Breast epithelium (tissue), 4 donors: ENCODE measurements around the gene NEDD4L. TPM values are rescaled to one million over a fixed set of nuclear protein-coding genes. Genes with fewer than 3 reads are reported as not detected.

Experiments used
- DNase-seq, 2 donors: peaks; one replicate each; pipeline ENCODE4 v3.0.0-alpha.2; 2019; ENCODE audit warnings: low spot score in 2 of 2
- H3K27ac ChIP-seq, 2 donors: fragments of 200-600 bp; sonication (generic) in 1 of 2; one replicate each; pipeline ENCODE4 v1.5.1; 2016 to 2019; ENCODE audit warnings: mild to moderate bottlenecking in 1 of 2
- H3K27me3 ChIP-seq, 2 donors: fragments of 200-600 bp; sonication (generic) in 1 of 2; one replicate each; pipeline versions ENCODE4 v1.5.1 to v1.6.0; 2017 to 2019; ENCODE audit warnings: control low read depth in 1 of 2, mild to moderate bottlenecking in 1 of 2
- H3K36me3 ChIP-seq: fragments of 200-600 bp; one replicate; pipeline ENCODE4 v1.5.1; 2019
- H3K4me1 ChIP-seq, 2 donors: fragments of 200-600 bp; sonication (generic); one replicate each; pipeline ENCODE4 v1.5.1; 2016 to 2019; ENCODE audit warnings: control low read depth in 1 of 2
- H3K4me3 ChIP-seq, 3 donors: fragments of 200-600 bp; sonication (generic); 1 replicate in 2 of 3; 2 replicates in 1 of 3; pipeline ENCODE4 v1.5.1; 2016 to 2019; ENCODE audit warnings: mild to moderate bottlenecking in 3 of 3, moderate library complexity in 2 of 3
- H3K9me3 ChIP-seq, 2 donors: fragments of 200-600 bp; sonication (generic) in 1 of 2; one replicate each; pipeline ENCODE4 v1.5.1; 2016 to 2019; ENCODE audit warnings: control low read depth in 1 of 2
- CTCF ChIP-seq, 3 donors: fragments of 450-650 bp; IDR thresholded peaks; one replicate each; pipeline ENCODE4 v1.5.1; 2016 to 2017; ENCODE audit warnings: antibody characterized with exemption in 3 of 3, mild to moderate bottlenecking in 3 of 3, moderate library complexity in 3 of 3
- POLR2A ChIP-seq: fragments of 450-650 bp; IDR thresholded peaks from one replicate; pipeline ENCODE4 v1.6.1; 2016; ENCODE audit warnings: antibody characterized with exemption, mild to moderate bottlenecking, moderate library complexity
- POLR2AphosphoS5 ChIP-seq, 3 donors: sonication (generic); formaldehyde crosslinking; IDR thresholded peaks; one replicate each; pipeline ENCODE4 v1.6.1; 2017; ENCODE audit warnings: antibody characterized with exemption in 3 of 3
- intact Hi-C: fragments of 100-400 bp; cut with DNase I; formaldehyde crosslinking; loops from one replicate; pipeline ENCODE4 v1.15.1; 2023; ENCODE audit warnings: low total_unique reads
- total RNA-seq, 3 donors: library from RNA; depleted of rRNA; stranded (reverse); fragments of >200 nt; gene quantifications; one replicate each; pipeline ENCODE4 v1.1.0, GENCODE V29; 2016

Gene NEDD4L
- total RNA-seq, 3 donors from 2014 or later: 26.2 to 162 (median 106) TPM

DNA sequence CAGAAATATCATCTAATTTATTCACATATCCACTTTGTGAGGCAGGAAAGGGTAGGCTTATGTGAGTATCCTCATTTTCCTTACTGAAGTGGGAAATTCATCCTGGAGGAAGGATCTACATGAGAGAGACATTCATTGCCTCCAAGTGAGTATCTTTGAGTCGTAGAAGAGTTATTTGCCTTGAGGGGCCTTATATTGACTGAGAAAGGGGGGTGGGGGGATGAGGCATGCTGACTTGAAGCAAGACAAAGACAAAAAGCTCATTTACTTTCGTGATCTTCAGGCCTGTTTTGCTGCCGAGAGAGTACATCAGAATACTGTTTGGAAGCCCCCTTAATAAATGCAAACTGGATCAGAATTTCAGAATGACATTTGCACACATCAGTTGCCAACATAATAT lies 17.6 kb upstream of the NEDD4L start:
- Histone ChIP-seq H3K4me1 (no peaks in the 10 kb centered on the region), H3K9me3 (no peaks in the 10 kb centered on the region), H3K36me3 (no peaks in the 10 kb centered on the region), H3K27ac (no peak overlapping the region), H3K4me3 (no peak overlapping the region), H3K27me3 (no peaks in the 10 kb centered on the region)
- TF ChIP-seq POLR2A: no peak
- TF ChIP-seq POLR2AphosphoS5 (IDR thresholded peaks at IDR 0.05): no peak
- no peak for TF ChIP-seq CTCF (IDR thresholded peaks at IDR 0.05)
- no peak for DNase-seq
- intact Hi-C loops: no loop called here

GRCh38 chr18:58026857-58027256 lies 17.2 kb upstream of the NEDD4L start:
- Histone ChIP-seq H3K36me3 (no peaks in the 10 kb centered on the region), H3K27ac (no peak overlapping the region), H3K4me3 (no peak overlapping the region), H3K27me3 (no peaks in the 10 kb centered on the region), H3K9me3 (no peaks in the 10 kb centered on the region), H3K4me1 (no peaks in the 10 kb centered on the region)
- TF ChIP-seq POLR2A (no peak), POLR2AphosphoS5 (IDR thresholded peaks at IDR 0.05) (no peak), CTCF (IDR thresholded peaks at IDR 0.05) (no peak)
- DNase-seq: no peak
- intact Hi-C loops: no loop called here

DNA sequence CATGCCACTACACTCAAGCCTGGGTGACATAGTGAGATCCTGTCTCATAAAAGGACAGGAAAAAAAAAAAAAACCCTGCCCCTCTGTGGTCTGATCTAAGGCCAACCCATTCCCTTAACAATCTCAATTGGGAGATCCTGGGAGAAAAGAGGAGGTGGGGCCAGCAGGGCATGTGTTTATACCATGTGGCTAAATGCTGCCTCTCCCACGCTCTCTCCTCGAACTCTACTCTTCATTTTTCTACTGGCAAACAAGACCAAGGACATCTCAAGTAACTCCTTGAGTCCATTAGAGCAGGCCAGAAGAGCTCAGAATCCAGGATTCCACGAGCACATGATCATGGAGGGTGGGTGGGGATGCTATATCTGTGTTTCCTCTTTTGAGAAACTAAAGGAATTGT lies 16.7 kb upstream of the NEDD4L start:
- Histone ChIP-seq H3K36me3 (no peaks in the 10 kb centered on the region), H3K4me1 (no peaks in the 10 kb centered on the region), H3K4me3 (no peak overlapping the region), H3K27me3 (no peaks in the 10 kb centered on the region), H3K27ac (no peak overlapping the region), H3K9me3 (no peaks in the 10 kb centered on the region)
- no peak for TF ChIP-seq CTCF (IDR thresholded peaks at IDR 0.05)
- no peak for TF ChIP-seq POLR2A
- TF ChIP-seq POLR2AphosphoS5 (IDR thresholded peaks at IDR 0.05): no peak
- intact Hi-C loops: no loop called here
- DNase-seq: no peak

DNA sequence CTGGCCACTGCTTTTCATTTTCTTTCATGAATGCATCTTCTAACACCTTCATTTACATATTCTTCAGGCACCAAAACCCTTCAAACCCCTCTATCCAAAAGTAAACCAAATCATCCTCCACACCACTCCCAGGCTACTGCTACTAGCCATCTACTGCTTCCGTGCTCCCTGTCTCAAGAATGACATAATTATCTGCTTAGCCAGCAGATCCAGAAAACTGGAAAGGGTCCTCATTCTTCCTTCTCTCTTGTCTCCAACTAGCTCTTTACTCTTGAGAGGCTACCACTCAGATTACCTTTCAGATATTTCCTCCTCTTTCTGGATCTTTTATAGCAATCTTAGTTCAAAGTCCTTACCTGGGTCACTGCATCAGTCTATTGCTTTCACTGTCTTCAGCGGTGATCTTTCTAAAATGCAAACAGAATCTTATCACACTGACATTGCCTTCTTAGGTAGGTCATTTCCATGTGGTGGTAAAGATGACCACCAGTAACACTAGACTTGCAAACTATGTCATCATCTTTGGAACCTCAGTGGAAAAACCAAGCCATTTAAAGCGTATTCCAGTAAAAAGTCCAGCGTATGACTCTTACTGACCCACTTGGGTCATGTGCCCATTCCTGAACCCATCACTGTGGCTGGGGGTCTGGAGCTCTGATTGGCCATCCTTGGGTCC lies 15.8 kb upstream of the NEDD4L start:
- Histone ChIP-seq H3K4me3 (no peak overlapping the region), H3K9me3 (no peaks in the 10 kb centered on the region), H3K27me3 (peaks cover 0 to 1% of the 10 kb centered on the region in 2 donors), H3K27ac (no peak overlapping the region), H3K36me3 (no peaks in the 10 kb centered on the region), H3K4me1 (no peaks in the 10 kb centered on the region)
- intact Hi-C loops: no loop called here
- no peak for DNase-seq
- TF ChIP-seq POLR2A (no peak), POLR2AphosphoS5 (IDR thresholded peaks at IDR 0.05) (no peak), CTCF (IDR thresholded peaks at IDR 0.05) (no peak)

GRCh38 chr18:58032233-58032632 lies 11.8 kb upstream of the NEDD4L start:
- TF ChIP-seq POLR2AphosphoS5 (IDR thresholded peaks at IDR 0.05): no peak
- TF ChIP-seq CTCF (IDR thresholded peaks at IDR 0.05): no peak
- TF ChIP-seq POLR2A: no peak
- Histone ChIP-seq H3K27ac (no peak overlapping the region), H3K9me3 (no peaks in the 10 kb centered on the region), H3K36me3 (no peaks in the 10 kb centered on the region), H3K27me3 (peaks cover 0 to 3% of the 10 kb centered on the region in 2 donors), H3K4me3 (no peak overlapping the region), H3K4me1 (no peaks in the 10 kb centered on the region)
- intact Hi-C loops: no loop called here
- no peak for DNase-seq
